HepG2 (cell line): ENCODE data around the gene POLG2. TPM values are rescaled to one million over a fixed set of nuclear protein-coding genes. Genes with fewer than 3 reads are reported as not detected.

ENCODE experiments used
- ATAC-seq: fragments of 200-7000 bp; cut with Tn5 transposase; 3 replicates; pipeline ENCODE4 v1.9.1; 2020; ENCODE audit warnings: mild to moderate bottlenecking, moderate library complexity
- BruUV-seq: library from RNA; stranded (reverse); fragments of 400-500 nt; replicated peaks from 2 replicates; lab custom pipeline; 2021; lab: Mats Ljungman, UMichigan
- CTCF ChIA-PET: fragments of 300-600 bp; formaldehyde crosslinking; extraction: SDS; loops from one replicate; lab custom pipeline; 2021; ENCODE audit warnings: low total read pairs, inconsistent platforms, low intra/inter-chr PET ratio; lab: Yijun Ruan, JAX
- POLR2A ChIA-PET: fragments of 350-600 bp; sonication (Branson Sonifier 250); formaldehyde crosslinking; loops from one replicate; lab custom pipeline; 2020; ENCODE audit warnings: antibody characterized with exemption, inconsistent platforms; lab: Yijun Ruan, JAX
- DNase-seq: peaks from one replicate; pipeline ENCODE4 v3.0.0-alpha.2; 2015; ENCODE audit warnings: low spot score
- FAIRE-seq: peaks from 3 replicates; lab custom pipeline; 2011; peaks lifted over from hg19 to GRCh38; lab: Jason Lieb, UNC
- H2AFZ ChIP-seq: one replicate; pipeline ENCODE4 v1.6.1; 2011; ENCODE audit warnings: low read length, inconsistent platforms
- H3K27ac ChIP-seq: fragments of 300-600 bp; 3 replicates; pipeline ENCODE4 v1.8.0; 2011; ENCODE audit warnings: mixed run types, mild to moderate bottlenecking, mixed read lengths, low read length, inconsistent platforms; ENCODE audit not compliant: insufficient read depth; ENCODE audit errors: extremely low read length
- H3K27me3 ChIP-seq, 2 experiments: fragments of 200-600 bp in 1 of 2; 2 replicates in 1 of 2; 3 replicates in 1 of 2; pipeline versions ENCODE4 v1.6.0 to v1.8.0; 2011; ENCODE audit warnings: low read length in 2 of 2, mild to moderate bottlenecking in 2 of 2, moderate library complexity in 2 of 2, inconsistent platforms in 1 of 2; ENCODE audit not compliant: insufficient read depth in 2 of 2, control insufficient read depth in 1 of 2
- H3K36me3 ChIP-seq, 2 experiments: fragments of 200-600 bp in 1 of 2; replicated peaks in 1 of 2; 2 replicates in 1 of 2; 3 replicates in 1 of 2; pipeline versions ENCODE4 v1.5.1 to v1.8.0; 2011; ENCODE audit warnings: low read length in 2 of 2, inconsistent platforms in 1 of 2; ENCODE audit not compliant: insufficient read depth in 2 of 2, control insufficient read depth in 1 of 2
- H3K4me1 ChIP-seq: 2 replicates; pipeline ENCODE4 v1.5.1; 2012; ENCODE audit warnings: low read length, inconsistent platforms; ENCODE audit not compliant: insufficient read depth
- H3K4me2 ChIP-seq: 2 replicates; pipeline ENCODE4 v1.6.0; 2011; ENCODE audit warnings: low read depth, low read length, inconsistent platforms
- H3K4me3 ChIP-seq, 3 experiments: fragments of 200-600 bp in 1 of 3; sonication (generic), shearing (Covaris generic) in 1 of 3; replicated peaks in 1 of 3; 2 replicates each; pipeline ENCODE4 v1.5.1; 2011 to 2016; ENCODE audit warnings: low read length in 3 of 3, inconsistent platforms in 2 of 3, low read depth in 2 of 3, mild to moderate bottlenecking in 2 of 3, control low read depth in 1 of 3, mixed read lengths in 1 of 3; ENCODE audit not compliant: insufficient read depth in 1 of 3
- H3K79me2 ChIP-seq: one replicate; pipeline ENCODE4 v1.6.1; 2011; ENCODE audit warnings: low read length, inconsistent platforms; ENCODE audit not compliant: insufficient read depth
- H3K9ac ChIP-seq: 2 replicates; pipeline ENCODE4 v1.6.0; 2011; ENCODE audit warnings: mild to moderate bottlenecking, low read depth, low read length, inconsistent platforms; ENCODE audit not compliant: insufficient read depth
- H3K9me3 ChIP-seq: 2 replicates; pipeline ENCODE4 v1.5.1; 2012; ENCODE audit warnings: mild to moderate bottlenecking, low read length
- H4K20me1 ChIP-seq: 2 replicates; pipeline ENCODE4 v1.6.0; 2011; ENCODE audit warnings: inconsistent platforms, mild to moderate bottlenecking, low read length, moderate library complexity; ENCODE audit not compliant: insufficient read depth
- ARID3A ChIP-seq: IDR thresholded peaks from 2 replicates; pipeline ENCODE4 v1.6.1; 2012; ENCODE audit warnings: low read depth, low read length, improper control_type of control experiment
- FOXO4 ChIP-seq: sonication (generic); formaldehyde crosslinking; conservative IDR thresholded peaks from 2 replicates; pipeline ENCODE4 v1.8.1; 2023; ENCODE audit warnings: missing genetic modification reagents
- MBD4 ChIP-seq: IDR thresholded peaks from 2 replicates; pipeline ENCODE4 v1.6.1; 2012; ENCODE audit warnings: low read length, inconsistent platforms, borderline replicate concordance
- NAIF1 ChIP-seq: sonication (generic); formaldehyde crosslinking; IDR thresholded peaks from 2 replicates; pipeline ENCODE4 v1.5.0; 2020; ENCODE audit warnings: mild to moderate bottlenecking, missing genetic modification reagents, borderline replicate concordance
- NFE2L2 ChIP-seq: fragments of 150-350 bp; IDR thresholded peaks from 2 replicates; pipeline ENCODE4 v1.6.1; 2014; ENCODE audit warnings: low read length
- NFIC ChIP-seq: IDR thresholded peaks from 2 replicates; pipeline ENCODE4 v1.6.1; 2012; ENCODE audit warnings: mild to moderate bottlenecking, low read length, inconsistent platforms
- NR2F1 ChIP-seq, 2 experiments: fragments of 450-650 bp in 1 of 2; formaldehyde crosslinking in 1 of 2; IDR thresholded peaks; 2 replicates each; pipeline versions ENCODE4 v1.5.0 to v1.6.1; 2016 to 2020; ENCODE audit warnings: mild to moderate bottlenecking in 1 of 2, missing compliant biosample characterization in 1 of 2, missing genetic modification reagents in 1 of 2, moderate library complexity in 1 of 2
- RAD21 ChIP-seq: fragments of 450-650 bp; formaldehyde crosslinking; IDR thresholded peaks from 2 replicates; pipeline ENCODE4 v1.5.0; 2020; ENCODE audit warnings: mild to moderate bottlenecking
- RBFOX2 ChIP-seq: fragments of 200-400 bp; formaldehyde crosslinking; IDR thresholded peaks from 2 replicates; pipeline ENCODE4 v1.6.1; 2017; ENCODE audit warnings: low read depth, mild to moderate bottlenecking, low read length
- RBM22 ChIP-seq: fragments of 200-400 bp; formaldehyde crosslinking; optimal IDR thresholded peaks from 2 replicates; pipeline ENCODE3; 2017; ENCODE audit warnings: mild to moderate bottlenecking, low read length, moderate library complexity
- SMC3 ChIP-seq: IDR thresholded peaks from 2 replicates; pipeline ENCODE4 v1.6.1; 2011; ENCODE audit warnings: low read length, improper control_type of control experiment
- SNRNP70 ChIP-seq: fragments of 200-400 bp; formaldehyde crosslinking; IDR thresholded peaks from 2 replicates; pipeline ENCODE4 v1.6.1; 2017; ENCODE audit warnings: mild to moderate bottlenecking, low read depth, low read length, moderate library complexity
- ZNF101 ChIP-seq: sonication (generic); formaldehyde crosslinking; IDR thresholded peaks from 2 replicates; pipeline ENCODE4 v1.4.0; 2020; ENCODE audit warnings: mild to moderate bottlenecking, low read depth, missing genetic modification reagents, borderline replicate concordance
- ZNF564 ChIP-seq: sonication (generic); formaldehyde crosslinking; IDR thresholded peaks from 2 replicates; pipeline ENCODE4 v1.8.1; 2023; ENCODE audit warnings: mild to moderate bottlenecking, missing genetic modification reagents
- ZNF615 ChIP-seq: sonication (generic); formaldehyde crosslinking; IDR thresholded peaks from 2 replicates; pipeline ENCODE4 v1.5.0; 2020; ENCODE audit warnings: mild to moderate bottlenecking, missing genetic modification reagents, borderline replicate concordance
- ZNF770 ChIP-seq: sonication (generic); formaldehyde crosslinking; IDR thresholded peaks from 2 replicates; pipeline ENCODE4 v1.5.0; 2020; ENCODE audit warnings: mild to moderate bottlenecking, missing genetic modification reagents
- ZNF775 ChIP-seq: sonication (generic); formaldehyde crosslinking; IDR thresholded peaks from 2 replicates; pipeline ENCODE4 v1.4.0; 2020; ENCODE audit warnings: missing genetic modification reagents, mild to moderate bottlenecking, moderate library complexity, borderline replicate concordance
- WGBS: methylation state at CpG from one replicate; pipeline ENCODE4 v1.1.6; 2017; ENCODE audit warnings: low lambda C conversion rate; 5-methylcytosine and 5-hydroxymethylcytosine counted together
- in situ Hi-C: cut with HindIII; loops from 2 replicates; pipeline ENCODE4 v1.10.0; 2017; ENCODE audit warnings: low pct_unique_long_range_greater_than_20kb; ENCODE audit not compliant: extremely low pct_ligation_motif_present
- intact Hi-C: fragments of 100-400 bp; cut with micrococcal nuclease; formaldehyde crosslinking; loops from one replicate; pipeline ENCODE4 v1.10.0; 2022; ENCODE audit not compliant: unreplicated experiment
- polyA plus RNA-seq, 8 experiments: library from polyadenylated mRNA; depleted of rRNA in 3 of 8; stranded (reverse) in 7 of 8; unstranded in 1 of 8; fragments of >200 nt; fragmentation: Illumina TruSeq in 4 of 8; extraction: Trizol in 4 of 8; gene quantifications; 2 replicates each; pipeline versions ENCODE4 v1.2.1 to v1.2.3, GENCODE V29; 2011 to 2016; ENCODE audit warnings: low read depth in 4 of 8, missing spikeins in 1 of 8, mixed read lengths in 1 of 8; ENCODE audit not compliant: insufficient read depth in 1 of 8
- total RNA-seq, 5 experiments: library from RNA; depleted of rRNA; stranded (reverse); fragments of >200 nt; fragmentation: Illumina TruSeq; extraction: Trizol; gene quantifications; 2 replicates each; pipeline ENCODE4 v1.2.3, GENCODE V29; 2016; ENCODE audit warnings: low read depth in 1 of 5

POLG2 gene
- total and polyA plus RNA-seq, 2 of the 13 experiments (the other 11 are each of a cell fraction or from before 2014, with no cell fraction given) = 21.1 to 25.5 TPM

- H3K4me3 ChIP-seq = peak overlapping the region; percentile 65 to 90 (median 68)
- FAIRE-seq = no peak
- CTCF ChIA-PET = no interaction called here
- WGBS = 42% methylated on average over 4 of the region's 4 CpGs
- no peak for DNase-seq
- BruUV-seq = no TSS peak
- no peaks in the 10 kb centered on the region for H3K9me3 ChIP-seq
- H3K4me1 ChIP-seq = peaks cover 79% of the 10 kb centered on the region
- in situ Hi-C loops (loop anchor here (10.0 kb wide), 1 partner anchor 193 kb away; no protein-coding TSS in a partner anchor), intact Hi-C loops (loop anchor here (1.0 to 10.0 kb wide), 3 partner anchors 8 to 343 kb away; no protein-coding TSS in a partner anchor)
- POLR2A ChIA-PET = interaction anchor here (1.0 to 7.3 kb wide), 12 partner anchors 9 to 352 kb away, joined by 3 to 202 read pairs (median 4); partner anchors contain the start of genes CEP95, DDX5 and TEX2
- H4K20me1 ChIP-seq = peaks cover 27% of the 10 kb centered on the region
- H3K79me2 ChIP-seq = peaks cover 33% of the 10 kb centered on the region
- H3K36me3 ChIP-seq = peaks cover 14 to 39% of the 10 kb centered on the region in 2 experiments
- H3K9ac ChIP-seq = peak overlapping the region; percentile 80
- no peak overlapping the region for H2AFZ ChIP-seq
- no peaks in the 10 kb centered on the region; a peak in 1 of 5 replicates for H3K27me3 ChIP-seq
- no peak for ATAC-seq
- peak overlapping the region; percentile 88 for H3K4me2 ChIP-seq
- peak overlapping the region; percentile 74 for H3K27ac ChIP-seq
- 0 out of 2 replicates have a peak, but pooled peaks have one; percentile 8 for TF ChIP-seq ZNF615 (CRISPR knock-in tag)
- peak; percentile 72 for TF ChIP-seq NFIC
- 0 out of 2 replicates have a peak, but pooled peaks have one; percentile 2 for TF ChIP-seq ZNF775 (CRISPR knock-in tag)
- 0 out of 4 replicates have a peak, but pooled peaks of 1 of the 2 experiments have one; percentile 5 for TF ChIP-seq NR2F1 (CRISPR knock-in tag; IDR thresholded peaks at IDR 0.05)
- TF ChIP-seq NFE2L2 = 0 out of 2 replicates have a peak, but pooled peaks have one; percentile 1
- TF ChIP-seq ARID3A = peak; percentile 19; the same call in 1 of the 2 replicates
- peak; percentile 48; the same call in 1 of the 2 replicates for TF ChIP-seq ZNF564 (CRISPR knock-in tag)
- peak; percentile 1 for TF ChIP-seq RBM22
- 0 out of 2 replicates have a peak, but pooled peaks have one; percentile 2 for TF ChIP-seq ZNF770 (CRISPR knock-in tag)
- 0 out of 2 replicates have a peak, but pooled peaks have one; percentile 41 for TF ChIP-seq FOXO4 (CRISPR knock-in tag)
- no peak for TF ChIP-seq RBFOX2
- 0 out of 2 replicates have a peak, but pooled peaks have one; percentile 0 for TF ChIP-seq NAIF1 (CRISPR knock-in tag)
- TF ChIP-seq SNRNP70 = no peak
- 0 out of 2 replicates have a peak, but pooled peaks have one; percentile 43 for TF ChIP-seq ZNF101 (CRISPR knock-in tag)
- 0 out of 2 replicates have a peak, but pooled peaks have one; percentile 1 for TF ChIP-seq SMC3
- TF ChIP-seq MBD4 = peak; percentile 78; the same call in 1 of the 2 replicates
- TF ChIP-seq RAD21 (CRISPR knock-in tag) = peak; percentile 30
These were observed 746 bp upstream of the POLG2 start for GRCh38 chr17:64497565-64498035.
